H9 (cell line): Measurements from ENCODE around the gene CEP128. TPM values are rescaled to one million over a fixed set of nuclear protein-coding genes. Genes with fewer than 3 reads are reported as not detected.

ENCODE experiments used
- DNase-seq: peaks from one replicate; pipeline ENCODE4 v3.0.0-alpha.2; 2017
- H2AFZ ChIP-seq: one replicate; pipeline ENCODE4 v1.6.1; 2013; ENCODE audit warnings: mild to moderate bottlenecking, low read length, control low read depth, moderate library complexity
- H2AK5ac ChIP-seq: 2 replicates; pipeline ENCODE4 v1.6.1; 2013; ENCODE audit warnings: low read length, control low read depth, mixed read lengths; ENCODE audit not compliant: insufficient read length
- H2BK120ac ChIP-seq: one replicate; pipeline ENCODE4 v1.6.1; 2013; ENCODE audit warnings: low read depth, mild to moderate bottlenecking, low read length, control low read depth, inconsistent platforms; ENCODE audit not compliant: poor library complexity, severe bottlenecking
- H2BK12ac ChIP-seq: 2 replicates; pipeline ENCODE4 v1.6.1; 2013; ENCODE audit warnings: low read length, control low read depth, mixed read lengths, low read depth; ENCODE audit not compliant: insufficient read length
- H2BK15ac ChIP-seq: 2 replicates; pipeline ENCODE4 v1.6.1; 2013; ENCODE audit warnings: low read depth, low read length, control low read depth
- H2BK20ac ChIP-seq: one replicate; pipeline ENCODE4 v1.6.1; 2013; ENCODE audit warnings: low read depth, mild to moderate bottlenecking, low read length, control low read depth, inconsistent platforms; ENCODE audit not compliant: poor library complexity, severe bottlenecking
- H2BK5ac ChIP-seq: 2 replicates; pipeline ENCODE4 v1.6.1; 2013; ENCODE audit warnings: low read length, control low read depth, mixed read lengths; ENCODE audit not compliant: insufficient read length
- H3K14ac ChIP-seq: 2 replicates; pipeline ENCODE4 v1.6.1; 2013; ENCODE audit warnings: low read length, control low read depth; ENCODE audit not compliant: insufficient read depth
- H3K18ac ChIP-seq: 2 replicates; pipeline ENCODE4 v1.6.1; 2013; ENCODE audit warnings: low read depth, mild to moderate bottlenecking, mixed read lengths, low read length, control low read depth; ENCODE audit not compliant: insufficient read length
- H3K23ac ChIP-seq: 2 replicates; pipeline ENCODE4 v1.6.1; 2013; ENCODE audit warnings: low read length, control low read depth, mixed read lengths, low read depth; ENCODE audit not compliant: insufficient read length
- H3K23me2 ChIP-seq: 2 replicates; pipeline ENCODE4 v1.6.1; 2013; ENCODE audit warnings: low read depth, mild to moderate bottlenecking, mixed read lengths, low read length, control low read depth; ENCODE audit not compliant: insufficient read length, poor library complexity, severe bottlenecking
- H3K27ac ChIP-seq: 2 replicates; pipeline ENCODE4 v1.5.1; 2013; ENCODE audit warnings: low read length, control low read depth, mixed read lengths, low read depth; ENCODE audit not compliant: insufficient read length
- H3K27me3 ChIP-seq: 2 replicates; pipeline ENCODE4 v1.6.1; 2013; ENCODE audit warnings: low read length, control low read depth, inconsistent platforms; ENCODE audit not compliant: insufficient read depth
- H3K4ac ChIP-seq: 2 replicates; pipeline ENCODE4 v1.6.1; 2013; ENCODE audit warnings: low read depth, mild to moderate bottlenecking, control low read depth, inconsistent platforms, low read length, moderate library complexity
- H3K4me1 ChIP-seq: 2 replicates; pipeline ENCODE4 v1.6.1; 2013; ENCODE audit warnings: low read length, control low read depth, inconsistent platforms; ENCODE audit not compliant: insufficient read depth
- H3K4me2 ChIP-seq: 2 replicates; pipeline ENCODE4 v1.6.1; 2013; ENCODE audit warnings: low read length, control low read depth, mixed read lengths; ENCODE audit not compliant: insufficient read length, insufficient read depth
- H3K56ac ChIP-seq: 2 replicates; pipeline ENCODE4 v1.6.1; 2013; ENCODE audit warnings: low read depth, mild to moderate bottlenecking, mixed read lengths, low read length, control low read depth; ENCODE audit not compliant: insufficient read length
- H3K79me1 ChIP-seq: 2 replicates; pipeline ENCODE4 v1.6.1; 2013; ENCODE audit warnings: low read depth, mild to moderate bottlenecking, moderate library complexity, low read length, control low read depth, inconsistent platforms; ENCODE audit not compliant: insufficient read depth, poor library complexity, severe bottlenecking
- H3K79me2 ChIP-seq: 2 replicates; pipeline ENCODE4 v1.6.1; 2013; ENCODE audit warnings: low read length, control low read depth, inconsistent platforms; ENCODE audit not compliant: insufficient read depth
- H3K9ac ChIP-seq: 2 replicates; pipeline ENCODE4 v1.6.1; 2013; ENCODE audit warnings: low read length, control low read depth, mixed read lengths; ENCODE audit not compliant: insufficient read length; ENCODE audit errors: extremely low read depth
- H3K9me3 ChIP-seq: one replicate; pipeline ENCODE4 v1.6.1; 2013; ENCODE audit warnings: low read depth, low read length, inconsistent platforms; ENCODE audit not compliant: control insufficient read depth
- H3T11ph ChIP-seq: one replicate; pipeline ENCODE4 v1.6.1; 2013; ENCODE audit warnings: mild to moderate bottlenecking, low read length, control low read depth, inconsistent platforms
- H4K20me1 ChIP-seq: one replicate; pipeline ENCODE4 v1.6.1; 2013; ENCODE audit not compliant: control insufficient read depth, insufficient read length, insufficient read depth
- H4K5ac ChIP-seq: 2 replicates; pipeline ENCODE4 v1.6.1; 2013; ENCODE audit warnings: low read depth, mild to moderate bottlenecking, mixed read lengths, low read length, control low read depth; ENCODE audit not compliant: insufficient read length
- H4K8ac ChIP-seq: replicated peaks from 2 replicates; pipeline ENCODE4 v1.6.1; 2013; ENCODE audit warnings: low read length, control low read depth, mixed read lengths, low read depth; ENCODE audit not compliant: insufficient read length
- H4K91ac ChIP-seq: 2 replicates; pipeline ENCODE4 v1.6.1; 2013; ENCODE audit warnings: low read depth, mild to moderate bottlenecking, moderate library complexity, mixed read lengths, low read length, control low read depth; ENCODE audit not compliant: insufficient read length
- H3K27ac Mint-ChIP-seq, 3 experiments: 2 replicates in 2 of 3; 3 replicates in 1 of 3; pipeline ENCODE4 v1.8.0; 2020 to 2021; ENCODE audit warnings: mixed read lengths in 3 of 3, mild to moderate bottlenecking in 1 of 3, moderate library complexity in 1 of 3
- H3K27me3 Mint-ChIP-seq: 2 replicates; pipeline ENCODE4 v1.8.0; 2021; ENCODE audit warnings: low read depth, mild to moderate bottlenecking, moderate library complexity, mixed read lengths
- H3K36me3 Mint-ChIP-seq, 3 experiments: 2 replicates in 2 of 3; 3 replicates in 1 of 3; pipeline ENCODE4 v1.8.0; 2020 to 2021; ENCODE audit warnings: low read depth in 3 of 3, mixed read lengths in 3 of 3; ENCODE audit not compliant: insufficient read depth in 1 of 3
- H3K4me1 Mint-ChIP-seq, 2 experiments: 2 replicates each; pipeline ENCODE4 v1.8.0; 2020; ENCODE audit warnings: mixed read lengths in 2 of 2
- H3K4me3 Mint-ChIP-seq, 2 experiments: 2 replicates in 1 of 2; 3 replicates in 1 of 2; pipeline ENCODE4 v1.8.0; 2020 to 2021; ENCODE audit warnings: mild to moderate bottlenecking in 2 of 2, mixed read lengths in 2 of 2, moderate library complexity in 1 of 2
- H3K9me3 Mint-ChIP-seq, 2 experiments: 2 replicates in 1 of 2; 3 replicates in 1 of 2; pipeline ENCODE4 v1.8.0; 2020; ENCODE audit warnings: mild to moderate bottlenecking in 2 of 2, mixed read lengths in 2 of 2, moderate library complexity in 1 of 2
- CTCF ChIP-seq: fragments of 200-600 bp; sonication (generic); conservative IDR thresholded peaks from 3 replicates; pipeline ENCODE4 v1.8.0; 2021; ENCODE audit warnings: antibody characterized with exemption, mild to moderate bottlenecking
- WGBS: extraction: QIAGEN DNeasy Blood & Tissue Kit; methylation state at CpG from one replicate; pipeline ENCODE4 v1.1.7; 2013; ENCODE audit warnings: missing lambda C conversion rate, low lambda C conversion rate, mixed read lengths; ENCODE audit not compliant: insufficient read length; ENCODE audit errors: extremely low coverage; 5-methylcytosine and 5-hydroxymethylcytosine counted together
- total RNA-seq: library from RNA; stranded (reverse); gene quantifications from 2 replicates; pipeline ENCODE4 v1.2.1, GENCODE V29; 2021

Gene CEP128
- total RNA-seq, 1 experiment from 2014 or later = 16.3 TPM

DNA sequence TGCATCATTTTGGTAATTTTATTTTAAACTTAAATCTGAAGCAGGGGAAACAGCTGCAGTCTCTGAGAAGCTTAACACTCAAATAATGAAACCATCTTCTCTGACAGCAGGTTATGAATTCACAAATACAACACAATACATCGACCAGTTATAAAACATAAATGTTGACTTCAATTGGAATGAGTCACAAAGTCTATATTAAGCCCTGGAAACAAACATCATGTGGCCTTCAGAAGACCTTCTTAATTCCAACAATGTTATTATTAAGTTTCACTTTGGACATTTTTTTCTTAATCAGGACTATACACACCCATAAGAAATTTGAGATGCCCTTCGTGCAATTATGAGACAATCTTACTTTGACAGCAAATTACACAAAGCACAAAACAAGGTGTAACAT, 68.9 kb downstream of the CEP128 start:
- Histone ChIP-seq H4K8ac (no peak overlapping the region), H3K4me2 (no peak overlapping the region), H4K20me1 (no peaks in the 10 kb centered on the region), H2BK12ac (no peak overlapping the region), H4K91ac (no peak overlapping the region), H2BK120ac (no peak overlapping the region), H3K79me1 (no peaks in the 10 kb centered on the region), H3K4me1 (no peaks in the 10 kb centered on the region), H3K56ac (no peak overlapping the region), H2BK15ac (no peak overlapping the region), H3K18ac (no peak overlapping the region), H3K79me2 (no peaks in the 10 kb centered on the region), H3K23ac (no peak overlapping the region), H2BK20ac (no peak overlapping the region), H3K9me3 (no peaks in the 10 kb centered on the region), H2BK5ac (no peak overlapping the region), H3K27ac (no peak overlapping the region), H3K14ac (no peak overlapping the region), H3T11ph (no peak overlapping the region), H3K27me3 (no peaks in the 10 kb centered on the region), H2AK5ac (no peak overlapping the region), H3K23me2 (no peaks in the 10 kb centered on the region), H3K4ac (no peak overlapping the region), H2AFZ (no peak overlapping the region), H3K9ac (no peak overlapping the region), H4K5ac (no peak overlapping the region)
- Mint-ChIP-seq H3K9me3 (peaks cover 22 to 23% of the 10 kb centered on the region in 2 experiments), H3K4me3 (no peak overlapping the region), H3K27me3 (no peaks in the 10 kb centered on the region), H3K36me3 (peaks cover 23 to 52% (median 29%) of the 10 kb centered on the region in 3 experiments), H3K4me1 (no peaks in the 10 kb centered on the region), H3K27ac (no peak overlapping the region)
- WGBS = no CpG with 5 or more reads among the region's 2 CpGs
- no peak for DNase-seq
- no peak for TF ChIP-seq CTCF
